Activated CD4-positive, alpha-beta T cell treated with anti-CD3 and anti-CD28 coated beads, Interleukin-2, amount 10 ng/mL, durations not matched to agents 7 days and 5 days (primary cell): ENCODE results near the gene USP14. TPM values are rescaled to one million over a fixed set of nuclear protein-coding genes. Genes with fewer than 3 reads are reported as not detected.

Experiments used
- CTCF ChIA-PET: fragments of 350-600 bp; sonication (Branson Sonifier 250); formaldehyde crosslinking; loops from one replicate; lab custom pipeline; 2021; ENCODE audit warnings: antibody characterized with exemption; lab: Charles Lee
- POLR2A ChIA-PET: fragments of 350-600 bp; sonication (Branson Sonifier 250); formaldehyde crosslinking; loops from one replicate; lab custom pipeline; 2021; ENCODE audit warnings: antibody characterized with exemption; lab: Charles Lee
- DNase-seq: peaks from one replicate; pipeline ENCODE4 v3.0.0-alpha.2; 2020
- H3K27ac Mint-ChIP-seq: one replicate; pipeline ENCODE4 v1.8.0; 2021; ENCODE audit warnings: mild to moderate bottlenecking, moderate library complexity, mixed read lengths
- H3K27me3 Mint-ChIP-seq: one replicate; pipeline ENCODE4 v1.8.0; 2021; ENCODE audit warnings: mixed read lengths
- H3K36me3 Mint-ChIP-seq: one replicate; pipeline ENCODE4 v1.8.0; 2021; ENCODE audit warnings: low read depth, mixed read lengths
- H3K4me1 Mint-ChIP-seq: one replicate; pipeline ENCODE4 v1.8.0; 2021; ENCODE audit warnings: mixed read lengths
- H3K4me3 Mint-ChIP-seq: one replicate; pipeline ENCODE4 v1.8.0; 2021; ENCODE audit warnings: mild to moderate bottlenecking, moderate library complexity, mixed read lengths
- H3K9me3 Mint-ChIP-seq: one replicate; pipeline ENCODE4 v1.8.0; 2021; ENCODE audit warnings: mixed read lengths
- total RNA-seq, 2 experiments: library from RNA; stranded (reverse); gene quantifications; one replicate each; pipeline ENCODE4 v1.2.3, GENCODE V29; 2021

The USP14 gene
- total RNA-seq, 2 experiments from 2014 or later, result 67.4 to 82.5 TPM

DNA sequence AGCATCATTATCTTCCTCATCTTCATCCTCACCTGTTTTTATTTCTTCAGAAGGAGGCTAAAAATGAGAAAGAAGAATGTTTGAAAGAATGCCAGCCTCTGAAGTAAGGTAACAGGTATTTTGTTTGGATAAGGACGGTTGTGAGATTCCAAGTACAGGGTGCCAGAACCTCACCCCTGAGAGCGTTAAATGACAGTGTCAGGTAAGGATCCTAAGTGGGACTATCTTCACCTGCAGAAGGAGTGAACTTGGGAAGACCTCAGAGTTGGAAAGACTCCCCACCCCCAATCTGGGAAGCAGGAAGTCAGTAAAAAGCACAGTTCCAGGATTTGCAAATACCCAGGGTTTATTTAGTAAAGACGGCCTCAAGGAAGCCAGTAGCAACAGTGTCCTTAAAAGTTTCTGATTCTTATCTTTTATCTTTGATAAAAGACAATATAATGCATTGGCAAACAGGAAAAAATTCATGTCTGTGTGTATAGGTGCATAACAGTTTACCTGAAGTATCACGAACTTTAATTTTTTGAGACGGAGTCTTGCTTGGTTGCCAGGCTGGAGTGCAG, 57.2 kb downstream of the USP14 start:
- CTCF ChIA-PET, result interaction anchor here (0.8 to 2.1 kb wide), 3 partner anchors 11 to 59 kb away, joined by 3 to 5 read pairs (median 4); no protein-coding TSS in a partner anchor
- Mint-ChIP-seq H3K27ac (no peak overlapping the region), H3K36me3 (peaks cover 64% of the 10 kb centered on the region), H3K4me3 (no peak overlapping the region), H3K27me3 (no peaks in the 10 kb centered on the region), H3K9me3 (no peaks in the 10 kb centered on the region), H3K4me1 (no peaks in the 10 kb centered on the region)
- POLR2A ChIA-PET, result no interaction called here
- DNase-seq, result no peak

DNA sequence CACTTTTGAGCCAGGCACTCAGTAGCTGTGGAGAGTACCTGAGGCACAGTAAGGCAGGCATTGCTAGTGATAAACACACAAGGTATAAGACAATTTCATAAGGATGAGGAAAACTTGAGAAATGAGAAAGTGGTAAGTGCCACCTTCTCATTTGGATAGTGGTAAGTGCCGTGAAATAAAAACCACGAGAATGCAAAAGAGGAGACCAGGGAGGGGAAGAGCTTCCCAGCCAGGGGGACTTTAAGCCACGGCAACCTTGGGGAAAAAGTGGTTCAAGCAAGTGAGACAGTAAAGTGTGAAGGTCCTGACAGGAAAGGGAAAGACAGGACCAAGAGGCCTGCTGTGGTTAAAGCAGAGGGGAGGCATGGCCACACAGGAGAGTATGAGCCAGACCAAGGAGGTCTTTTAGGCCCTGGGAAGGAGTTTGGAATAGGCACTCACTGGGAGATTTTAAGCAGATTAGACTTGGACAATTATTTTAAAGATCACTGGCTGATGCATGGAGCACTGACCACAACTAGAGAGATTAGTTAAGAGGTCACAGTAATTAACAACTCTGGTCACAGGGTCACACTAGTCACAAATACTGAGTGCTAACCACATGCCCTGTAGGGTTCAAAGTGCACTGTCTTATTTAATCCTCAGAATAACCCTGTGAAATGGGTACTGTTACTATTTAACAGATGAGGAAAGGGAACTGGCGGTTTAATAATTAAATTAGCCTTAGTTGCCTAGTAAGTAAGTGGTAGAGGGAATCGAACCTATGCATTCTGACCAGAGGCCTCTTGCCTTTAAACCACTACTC, 59.4 kb downstream of the USP14 start:
- CTCF ChIA-PET, result no interaction called here

DNA sequence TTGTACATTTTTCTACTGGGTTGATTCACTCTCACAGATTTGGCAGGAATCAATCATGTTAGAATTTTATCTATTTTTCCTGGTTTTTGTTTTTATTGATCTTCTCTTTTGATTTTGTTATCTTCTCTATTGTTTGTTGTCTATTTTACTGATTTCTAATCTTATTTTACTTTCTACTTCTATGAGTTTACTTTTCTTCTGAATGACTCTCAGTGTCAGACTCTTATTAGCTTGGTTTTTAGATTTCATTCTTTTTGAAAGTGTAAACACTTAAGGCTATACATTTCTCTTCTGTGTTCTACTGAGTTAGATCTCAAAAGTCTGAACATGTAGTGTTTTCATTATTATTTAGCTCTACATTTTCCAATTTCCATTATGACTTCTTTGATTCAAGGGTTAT, 62.4 kb downstream of the USP14 start:
- H3K4me3 Mint-ChIP-seq, result no peak overlapping the region
- no peak for DNase-seq
- H3K36me3 Mint-ChIP-seq, result peaks cover 59% of the 10 kb centered on the region
- POLR2A ChIA-PET, result no interaction called here
- CTCF ChIA-PET, result interaction anchor here (0.7 to 0.9 kb wide), 2 partner anchors 10 kb away, joined by 3 read pairs; no protein-coding TSS in a partner anchor
- peak overlapping the region; percentile 14 for H3K27ac Mint-ChIP-seq
- no peaks in the 10 kb centered on the region for H3K4me1 Mint-ChIP-seq
- H3K27me3 Mint-ChIP-seq, result no peaks in the 10 kb centered on the region
- H3K9me3 Mint-ChIP-seq, result no peaks in the 10 kb centered on the region

More for the DNA sequence above, 59.4 kb downstream of the USP14 start:
- Mint-ChIP-seq H3K4me1 (no peaks in the 10 kb centered on the region), H3K4me3 (no peak overlapping the region), H3K27ac (no peak overlapping the region), H3K9me3 (no peaks in the 10 kb centered on the region), H3K36me3 (peaks cover 56% of the 10 kb centered on the region), H3K27me3 (no peaks in the 10 kb centered on the region)
- no peak for DNase-seq
- POLR2A ChIA-PET, result no interaction called here

DNA sequence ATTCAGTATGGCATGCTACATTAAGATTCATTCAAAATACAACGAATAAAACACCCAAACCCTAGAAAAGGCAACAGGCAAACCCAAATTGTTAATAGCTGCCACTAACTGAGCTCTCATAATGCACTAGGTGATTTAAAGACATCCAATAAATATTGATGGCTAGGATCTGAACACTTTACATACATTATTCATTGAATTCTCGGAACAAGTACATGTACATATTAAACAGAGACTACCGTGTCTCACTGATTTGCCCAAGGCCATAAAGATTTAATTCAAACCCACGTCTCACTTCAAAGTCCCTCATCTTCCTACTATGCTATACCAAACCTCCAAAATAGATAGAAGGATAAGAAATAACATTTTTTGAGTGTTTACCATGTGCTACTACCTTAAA, 67.4 kb downstream of the USP14 start:
- H3K4me3 Mint-ChIP-seq, result no peak overlapping the region
- no peaks in the 10 kb centered on the region for H3K27me3 Mint-ChIP-seq

DNA sequence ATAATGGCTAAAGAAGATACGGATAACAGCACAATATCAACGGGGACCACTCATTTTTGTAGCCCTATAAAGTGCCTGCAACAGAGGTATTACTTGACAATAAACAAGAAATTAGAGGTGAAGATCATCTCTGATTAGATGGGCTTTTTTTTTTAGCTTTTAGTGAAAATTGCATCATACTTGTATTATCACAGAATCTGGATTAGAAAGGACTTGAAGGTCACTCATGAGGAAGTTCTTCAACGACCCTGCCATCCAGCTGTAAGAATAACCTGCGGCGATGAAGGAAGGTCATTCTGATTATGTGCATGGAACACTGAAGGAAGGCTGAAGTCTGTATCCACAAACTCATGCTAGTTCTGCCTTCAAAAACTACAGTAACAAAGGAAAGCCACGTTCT, 69.0 kb downstream of the USP14 start:
- DNase-seq, result no peak
- H3K9me3 Mint-ChIP-seq, result no peaks in the 10 kb centered on the region
- CTCF ChIA-PET, result no interaction called here
- POLR2A ChIA-PET, result no interaction called here
- H3K27me3 Mint-ChIP-seq, result no peaks in the 10 kb centered on the region
- peaks cover 27% of the 10 kb centered on the region for H3K36me3 Mint-ChIP-seq
- H3K4me3 Mint-ChIP-seq, result no peak overlapping the region
- no peak overlapping the region for H3K27ac Mint-ChIP-seq
- H3K4me1 Mint-ChIP-seq, result no peaks in the 10 kb centered on the region

More for the DNA sequence above, 67.4 kb downstream of the USP14 start:
- no peak overlapping the region for H3K27ac Mint-ChIP-seq
- CTCF ChIA-PET, result interaction anchor here (0.6 to 1.1 kb wide), 3 partner anchors 11 to 479 kb away, joined by 3 to 4 read pairs (median 3); no protein-coding TSS in a partner anchor
- DNase-seq, result no peak
- H3K36me3 Mint-ChIP-seq, result peaks cover 34% of the 10 kb centered on the region
- POLR2A ChIA-PET, result no interaction called here
- H3K4me1 Mint-ChIP-seq, result no peaks in the 10 kb centered on the region
- H3K9me3 Mint-ChIP-seq, result no peaks in the 10 kb centered on the region

DNA sequence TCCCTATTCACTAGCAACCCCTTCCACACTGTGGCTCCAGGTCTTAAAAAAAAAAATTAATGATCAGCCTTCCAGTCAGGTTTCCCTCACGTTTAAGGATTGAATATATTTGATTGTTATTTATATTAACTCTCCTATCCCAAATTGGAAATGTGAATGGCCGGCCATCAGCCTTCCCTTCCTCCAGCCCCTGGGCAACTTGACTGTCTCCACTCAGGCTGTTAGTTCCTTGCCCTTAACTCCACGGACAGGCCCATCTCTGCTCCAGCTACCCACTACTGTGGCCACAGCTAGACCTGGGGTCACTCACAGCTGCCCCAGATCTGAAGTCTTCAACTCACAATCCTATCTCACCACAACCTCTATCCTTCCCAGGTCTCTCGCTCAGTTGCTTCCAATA, 69.5 kb downstream of the USP14 start:
- Mint-ChIP-seq H3K4me1 (no peaks in the 10 kb centered on the region), H3K9me3 (no peaks in the 10 kb centered on the region), H3K27me3 (no peaks in the 10 kb centered on the region), H3K4me3 (no peak overlapping the region), H3K36me3 (peaks cover 26% of the 10 kb centered on the region), H3K27ac (peak overlapping the region; percentile 10)
- no peak for DNase-seq
- ChIA-PET CTCF (no interaction called here), POLR2A (no interaction called here)

- Mint-ChIP-seq H3K4me3 (no peak overlapping the region), H3K9me3 (no peaks in the 10 kb centered on the region), H3K27me3 (no peaks in the 10 kb centered on the region), H3K36me3 (peaks cover 22% of the 10 kb centered on the region), H3K27ac (no peak overlapping the region), H3K4me1 (no peaks in the 10 kb centered on the region)
- ChIA-PET POLR2A (no interaction called here), CTCF (no interaction called here)
- no peak for DNase-seq
Measured at GRCh38 chr18:228586-228985, 70.2 kb downstream of the USP14 start.

- no peaks in the 10 kb centered on the region for H3K9me3 Mint-ChIP-seq
- ChIA-PET CTCF (interaction anchor here (0.8 to 1.5 kb wide), 2 partner anchors 11 to 17 kb away, joined by 3 to 5 read pairs; no protein-coding TSS in a partner anchor), POLR2A (no interaction called here)
- no peaks in the 10 kb centered on the region for H3K27me3 Mint-ChIP-seq
- peaks cover 14% of the 10 kb centered on the region for H3K36me3 Mint-ChIP-seq
- DNase-seq, result no peak
- H3K27ac Mint-ChIP-seq, result no peak overlapping the region
- H3K4me1 Mint-ChIP-seq, result no peaks in the 10 kb centered on the region
- H3K4me3 Mint-ChIP-seq, result no peak overlapping the region
Measured at GRCh38 chr18:231563-231962, 73.2 kb downstream of the USP14 start.

- no peaks in the 10 kb centered on the region for H3K4me1 Mint-ChIP-seq
- CTCF ChIA-PET, result interaction anchor here (1.2 kb wide), 1 partner anchor 22 kb away, joined by 3 read pairs; no protein-coding TSS in a partner anchor
- no peak overlapping the region for H3K4me3 Mint-ChIP-seq
Measured at GRCh38 chr18:240175-240574, 81.8 kb downstream of the USP14 start.

DNA sequence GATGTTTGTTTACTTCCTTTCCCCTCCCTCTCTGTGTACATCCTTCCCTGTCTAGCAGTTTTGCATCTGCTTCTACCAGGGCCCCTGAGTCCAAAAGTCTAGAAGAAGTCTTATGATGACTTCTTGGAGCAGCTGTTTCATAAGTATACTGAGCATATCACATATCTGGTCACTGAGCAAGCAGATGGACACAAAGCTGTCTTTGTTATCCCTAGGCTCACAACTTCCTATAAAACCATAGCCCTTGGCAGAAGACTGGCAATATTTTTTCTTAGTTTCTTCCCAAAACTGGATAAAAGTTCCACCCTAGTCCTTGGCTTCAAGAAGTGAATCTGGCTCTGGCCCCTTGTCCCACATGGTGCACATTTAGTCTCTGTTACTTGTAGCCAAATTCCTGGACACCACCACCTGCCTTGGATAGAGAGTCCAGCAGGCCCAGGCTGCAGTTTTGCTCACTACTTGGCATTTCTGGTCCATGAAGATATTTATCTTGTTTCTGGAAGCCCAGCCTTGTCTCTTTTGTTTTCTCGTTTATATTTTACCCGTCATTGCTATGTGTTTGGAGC, 87.0 kb downstream of the USP14 start:
- H3K36me3 Mint-ChIP-seq, result peaks cover 37% of the 10 kb centered on the region
- no peaks in the 10 kb centered on the region for H3K9me3 Mint-ChIP-seq
- H3K27ac Mint-ChIP-seq, result no peak overlapping the region
- H3K4me3 Mint-ChIP-seq, result no peak overlapping the region
- H3K27me3 Mint-ChIP-seq, result no peaks in the 10 kb centered on the region
- H3K4me1 Mint-ChIP-seq, result no peaks in the 10 kb centered on the region
- CTCF ChIA-PET, result no interaction called here
- DNase-seq, result no peak
- POLR2A ChIA-PET, result no interaction called here

More at GRCh38 chr18:240175-240574, 81.8 kb downstream of the USP14 start:
- POLR2A ChIA-PET, result no interaction called here
- Mint-ChIP-seq H3K27me3 (no peaks in the 10 kb centered on the region), H3K9me3 (no peaks in the 10 kb centered on the region), H3K36me3 (peaks cover 26% of the 10 kb centered on the region), H3K27ac (no peak overlapping the region)
- DNase-seq, result no peak

DNA sequence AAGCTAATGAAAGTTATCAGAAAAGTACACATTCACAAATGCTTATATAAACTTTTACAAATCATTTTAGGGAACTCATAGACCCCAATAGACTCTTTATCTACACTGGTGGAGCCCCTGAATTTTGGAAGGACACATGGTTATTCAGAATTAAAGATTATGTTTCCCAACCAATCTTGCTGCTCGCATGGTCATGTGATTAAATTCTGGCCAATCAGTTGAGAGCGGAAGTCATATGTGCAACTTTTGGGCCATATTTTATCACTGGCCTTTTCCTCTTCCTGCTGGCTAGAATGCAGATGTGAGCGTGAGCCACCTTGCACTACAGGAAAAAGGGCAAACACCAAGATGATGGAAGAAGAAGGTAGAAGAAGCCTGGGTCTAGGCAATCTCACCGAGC, 89.7 kb downstream of the USP14 start:
- ChIA-PET POLR2A (no interaction called here), CTCF (no interaction called here)
- no peaks in the 10 kb centered on the region for H3K9me3 Mint-ChIP-seq
- DNase-seq, result no peak
- no peaks in the 10 kb centered on the region for H3K27me3 Mint-ChIP-seq
- H3K4me1 Mint-ChIP-seq, result no peaks in the 10 kb centered on the region
- H3K36me3 Mint-ChIP-seq, result peaks cover 45% of the 10 kb centered on the region
- no peak overlapping the region for H3K27ac Mint-ChIP-seq
- no peak overlapping the region for H3K4me3 Mint-ChIP-seq

DNA sequence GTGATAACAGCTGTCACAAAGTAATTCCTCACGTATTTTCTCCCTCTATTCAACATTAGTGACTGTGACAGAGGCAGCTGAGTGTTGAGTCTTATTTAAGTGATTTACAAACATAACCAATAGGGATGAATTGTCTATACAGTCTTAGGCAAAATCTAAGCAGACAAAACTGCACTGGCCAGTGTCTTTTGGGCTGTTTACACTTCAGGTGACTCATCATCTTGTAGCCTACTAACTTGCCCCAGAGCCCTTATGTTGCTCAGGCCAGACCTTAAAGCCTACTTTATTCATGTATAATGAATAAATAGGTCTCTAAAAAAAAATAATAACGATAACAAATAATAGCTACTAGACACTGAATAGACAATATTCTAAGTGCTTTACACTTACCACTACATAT, 92.3 kb downstream of the USP14 start:
- peaks cover 46% of the 10 kb centered on the region for H3K36me3 Mint-ChIP-seq
- POLR2A ChIA-PET, result no interaction called here
- no peak for DNase-seq
- no peaks in the 10 kb centered on the region for H3K27me3 Mint-ChIP-seq
- H3K27ac Mint-ChIP-seq, result no peak overlapping the region
- CTCF ChIA-PET, result no interaction called here
- H3K4me1 Mint-ChIP-seq, result no peaks in the 10 kb centered on the region
- H3K9me3 Mint-ChIP-seq, result no peaks in the 10 kb centered on the region
- no peak overlapping the region for H3K4me3 Mint-ChIP-seq

DNA sequence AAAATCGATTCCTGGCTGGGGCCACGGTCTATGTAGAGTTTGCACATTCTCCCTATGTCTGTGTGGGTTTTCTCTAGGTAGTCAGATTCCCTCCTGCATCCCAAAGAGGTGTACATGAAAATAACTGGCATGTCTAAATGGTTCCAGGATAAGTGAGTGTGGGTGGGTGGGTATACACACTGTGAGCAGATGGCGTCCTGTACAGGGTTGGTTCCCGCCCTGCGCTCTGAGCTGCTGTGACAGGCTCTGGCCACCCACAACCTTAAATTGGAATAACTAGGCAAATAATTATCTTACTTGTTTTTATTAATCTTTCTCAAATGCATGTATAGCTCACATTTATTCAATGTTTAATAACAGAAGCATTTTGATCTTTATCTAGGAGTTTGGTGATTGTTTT, 93.2 kb downstream of the USP14 start:
- Mint-ChIP-seq H3K27ac (no peak overlapping the region), H3K4me3 (no peak overlapping the region), H3K36me3 (peaks cover 49% of the 10 kb centered on the region), H3K27me3 (no peaks in the 10 kb centered on the region), H3K4me1 (no peaks in the 10 kb centered on the region), H3K9me3 (no peaks in the 10 kb centered on the region)
- DNase-seq, result no peak
- POLR2A ChIA-PET, result no interaction called here
- CTCF ChIA-PET, result interaction anchor here (0.7 to 1.1 kb wide), 2 partner anchors 28 to 579 kb away, joined by 3 to 4 read pairs; no protein-coding TSS in a partner anchor
